Endothelial cell of umbilical vein (primary cell): ENCODE results near the gene LIPG. TPM values are rescaled to one million over a fixed set of nuclear protein-coding genes. Genes with fewer than 3 reads are reported as not detected.

Experiments used
- BruUV-seq: library from RNA; stranded (reverse); fragments of 400-500 nt; replicated peaks from 2 replicates; lab custom pipeline; 2021; lab: Mats Ljungman, UMichigan
- CTCF ChIA-PET: fragments of 300-600, 350-600 bp; sonication (Branson Sonifier 250); formaldehyde crosslinking; loops from one replicate; lab custom pipeline; 2021; ENCODE audit warnings: antibody characterized with exemption, inconsistent platforms; lab: Charles Lee
- POLR2A ChIA-PET: fragments of 300-600, 350-600 bp; sonication (Branson Sonifier 250); formaldehyde crosslinking; loops from one replicate; lab custom pipeline; 2021; ENCODE audit warnings: antibody characterized with exemption, inconsistent platforms; lab: Charles Lee
- DNase-seq: peaks from one replicate; pipeline ENCODE4 v3.0.0-alpha.2; 2011; ENCODE audit warnings: low read depth, low spot score
- FAIRE-seq: peaks from 2 replicates; lab custom pipeline; 2011; peaks lifted over from hg19 to GRCh38; lab: Jason Lieb, UNC
- H2AFZ ChIP-seq: 2 replicates; pipeline ENCODE4 v1.6.0; 2012; ENCODE audit warnings: low read depth, low read length, control low read depth, inconsistent platforms
- H3K27ac ChIP-seq: 2 replicates; pipeline ENCODE4 v1.5.1; 2011; ENCODE audit warnings: low read depth, mild to moderate bottlenecking, control low read depth, low read length, moderate library complexity; ENCODE audit not compliant: insufficient read depth
- H3K27me3 ChIP-seq, 2 experiments: 2 replicates each; pipeline versions ENCODE4 v1.6.0 to v1.6.1; 2011; ENCODE audit warnings: low read length in 2 of 2, mixed read lengths in 1 of 2; ENCODE audit not compliant: control insufficient read depth in 2 of 2, insufficient read depth in 2 of 2
- H3K36me3 ChIP-seq, 2 experiments: 2 replicates in 1 of 2; 3 replicates in 1 of 2; pipeline ENCODE4 v1.5.1; 2011; ENCODE audit warnings: low read length in 2 of 2, mild to moderate bottlenecking in 1 of 2, moderate library complexity in 1 of 2; ENCODE audit not compliant: control insufficient read depth in 2 of 2, insufficient read depth in 2 of 2; ENCODE audit errors: extremely low read depth in 1 of 2
- H3K4me1 ChIP-seq: 3 replicates; pipeline ENCODE4 v1.5.1; 2011; ENCODE audit warnings: mild to moderate bottlenecking, low read length; ENCODE audit not compliant: control insufficient read depth, insufficient read depth; ENCODE audit errors: extremely low read depth
- H3K4me2 ChIP-seq: 2 replicates; pipeline ENCODE4 v1.6.1; 2011; ENCODE audit warnings: low read length, control low read depth, mixed read lengths; ENCODE audit not compliant: insufficient read depth
- H3K4me3 ChIP-seq, 3 experiments: fragments of 200-600 bp in 1 of 3; sonication (generic), shearing (Covaris generic) in 1 of 3; replicated peaks in 1 of 3; 2 replicates each; pipeline ENCODE4 v1.5.1; 2011 to 2016; ENCODE audit warnings: control low read depth in 3 of 3, low read length in 3 of 3, mild to moderate bottlenecking in 2 of 3, inconsistent platforms in 1 of 3, low read depth in 1 of 3, moderate library complexity in 1 of 3; ENCODE audit not compliant: insufficient read depth in 1 of 3
- H3K79me2 ChIP-seq: 2 replicates; pipeline ENCODE4 v1.6.0; 2012; ENCODE audit warnings: low read length, inconsistent platforms; ENCODE audit not compliant: control insufficient read depth, insufficient read depth
- H3K9ac ChIP-seq: replicated peaks from 2 replicates; pipeline ENCODE3; 2011; ENCODE audit warnings: low read length, control low read depth; ENCODE audit not compliant: insufficient read depth; ENCODE audit errors: extremely low read depth
- H3K9me1 ChIP-seq: replicated peaks from 3 replicates; pipeline ENCODE4 v1.6.0; 2011; ENCODE audit warnings: mild to moderate bottlenecking, low read length; ENCODE audit not compliant: control insufficient read depth, insufficient read depth; ENCODE audit errors: extremely low read depth
- H3K9me3 ChIP-seq: replicated peaks from 2 replicates; pipeline ENCODE4 v1.5.1; 2012; ENCODE audit warnings: low read length, inconsistent platforms; ENCODE audit not compliant: control insufficient read depth, insufficient read depth
- H4K20me1 ChIP-seq: replicated peaks from 2 replicates; pipeline ENCODE3; 2011; ENCODE audit warnings: mild to moderate bottlenecking, low read length; ENCODE audit not compliant: control insufficient read depth, insufficient read depth; ENCODE audit errors: extremely low read depth
- EZH2 ChIP-seq: IDR thresholded peaks from 2 replicates; pipeline ENCODE4 v1.6.1; 2012; ENCODE audit warnings: borderline replicate concordance, low read depth, mild to moderate bottlenecking, moderate library complexity, low read length, inconsistent platforms; ENCODE audit not compliant: severe bottlenecking
- FOS ChIP-seq: IDR thresholded peaks from 2 replicates; pipeline ENCODE4 v1.6.1; 2011; ENCODE audit warnings: mild to moderate bottlenecking, low read length, moderate library complexity, borderline replicate concordance; ENCODE audit not compliant: insufficient read depth
- GATA2 ChIP-seq: IDR thresholded peaks from 2 replicates; pipeline ENCODE4 v1.7.0; 2011; ENCODE audit warnings: low read depth, mild to moderate bottlenecking, moderate library complexity, mixed read lengths, low read length; ENCODE audit not compliant: insufficient read length, insufficient read depth
- JUN ChIP-seq: IDR thresholded peaks from 2 replicates; pipeline ENCODE4 v1.6.1; 2011; ENCODE audit warnings: borderline replicate concordance, low read depth; ENCODE audit not compliant: insufficient read length, insufficient read depth
- MYC ChIP-seq: IDR thresholded peaks from one replicate; pipeline ENCODE4 v1.6.1; 2011; ENCODE audit warnings: mild to moderate bottlenecking, low read depth, low read length
- POLR2A ChIP-seq: IDR thresholded peaks from 2 replicates; pipeline ENCODE4 v1.6.1; 2012; ENCODE audit warnings: low read depth, mild to moderate bottlenecking, control low read depth, low read length
- POLR2AphosphoS5 ChIP-seq: IDR thresholded peaks from 2 replicates; pipeline ENCODE4 v1.6.1; 2012; ENCODE audit warnings: low read depth, mild to moderate bottlenecking, control low read depth, low read length, moderate library complexity; ENCODE audit not compliant: insufficient read depth
- dilution Hi-C: fragments of 300-500 bp; cut with MboI; formaldehyde crosslinking; loops from one replicate; pipeline ENCODE4 v1.15.0; 2019; ENCODE audit warnings: low sequenced_read_pairs; ENCODE audit not compliant: extremely low pct_ligation_motif_present
- intact Hi-C: fragments of 100-400 bp; cut with micrococcal nuclease; formaldehyde crosslinking; loops from one replicate; pipeline ENCODE4 v1.10.0; 2022
- polyA plus RNA-seq, 4 experiments: library from polyadenylated mRNA; depleted of rRNA in 3 of 4; stranded (reverse) in 3 of 4; unstranded in 1 of 4; fragments of >200 nt; gene quantifications; 2 replicates each; pipeline versions ENCODE4 v1.2.1 to v1.2.3, GENCODE V29; 2011 to 2012; ENCODE audit warnings: missing spikeins in 1 of 4
- total RNA-seq: library from RNA; stranded (reverse); gene quantifications from 2 replicates; pipeline ENCODE4 v1.2.3, GENCODE V29; 2021
- TF ChIP-seq, protein P1 (sequence below), 2 donors: IDR thresholded peaks; 1 replicate in 1 of 2; 2 replicates in 1 of 2; pipeline ENCODE4 v1.5.1; 2011; ENCODE audit warnings: low read length in 2 of 2, mild to moderate bottlenecking in 2 of 2, moderate library complexity in 2 of 2, control low read depth in 1 of 2, inconsistent platforms in 1 of 2, low read depth in 1 of 2; ENCODE audit not compliant: insufficient read depth in 1 of 2; ENCODE audit errors: extremely low read depth in 1 of 2
- TF ChIP-seq, protein P2 (sequence below): IDR thresholded peaks from 2 replicates; pipeline ENCODE4 v1.6.1; 2011; ENCODE audit not compliant: insufficient read depth, insufficient read length

LIPG gene
- total and polyA plus RNA-seq, 2 donors (not counting 3 experiments of a cell fraction or from before 2014, with no cell fraction given), result 80.6 to 86.3 TPM

DNA sequence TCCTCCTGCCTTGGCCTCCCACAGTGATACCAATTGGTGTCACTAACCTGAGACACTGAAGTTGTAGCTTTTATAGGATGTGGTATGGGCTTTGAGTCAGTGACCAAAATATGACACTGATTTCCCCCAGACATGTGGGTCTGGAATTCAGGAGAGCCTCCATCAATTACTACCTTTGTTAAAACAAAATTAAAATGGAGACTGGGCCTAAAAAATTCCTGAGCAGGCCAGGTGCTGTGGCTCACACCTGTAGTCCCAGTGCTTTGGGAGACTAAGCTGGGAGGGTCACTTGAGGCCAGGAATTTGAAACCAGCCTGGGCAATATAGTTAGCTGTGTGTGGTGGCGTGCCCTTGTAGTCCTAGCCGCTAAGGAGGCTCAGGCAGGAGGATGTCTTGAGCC lies 36.9 kb upstream of the LIPG start:
- CTCF ChIA-PET, result interaction anchor here (0.6 to 5.1 kb wide), 5 partner anchors 10 to 334 kb away, joined by 3 to 28 read pairs (median 9); no protein-coding TSS in a partner anchor
- POLR2A ChIA-PET, result no interaction called here
- dilution Hi-C loops, result loop anchor here (25.0 kb wide), 1 partner anchor 337 kb away; no protein-coding TSS in a partner anchor

More for the DNA sequence above, 36.9 kb upstream of the LIPG start:
- intact Hi-C loops, result no loop called here
- Histone ChIP-seq H3K4me1 (no peaks in the 10 kb centered on the region), H3K9me1 (no peaks in the 10 kb centered on the region), H3K9ac (no peak overlapping the region), H3K27me3 (peaks cover 0 to 3% of the 10 kb centered on the region in 2 experiments), H4K20me1 (no peaks in the 10 kb centered on the region), H3K4me2 (no peak overlapping the region), H3K36me3 (no peaks in the 10 kb centered on the region), H3K9me3 (no peaks in the 10 kb centered on the region), H3K79me2 (no peaks in the 10 kb centered on the region), H3K27ac (no peak overlapping the region), H2AFZ (no peak overlapping the region), H3K4me3 (no peak overlapping the region)
- TF ChIP-seq JUN, result no peak
- no peak for TF ChIP-seq GATA2
- no peak for TF ChIP-seq MYC
- TF ChIP-seq, protein P1, sequence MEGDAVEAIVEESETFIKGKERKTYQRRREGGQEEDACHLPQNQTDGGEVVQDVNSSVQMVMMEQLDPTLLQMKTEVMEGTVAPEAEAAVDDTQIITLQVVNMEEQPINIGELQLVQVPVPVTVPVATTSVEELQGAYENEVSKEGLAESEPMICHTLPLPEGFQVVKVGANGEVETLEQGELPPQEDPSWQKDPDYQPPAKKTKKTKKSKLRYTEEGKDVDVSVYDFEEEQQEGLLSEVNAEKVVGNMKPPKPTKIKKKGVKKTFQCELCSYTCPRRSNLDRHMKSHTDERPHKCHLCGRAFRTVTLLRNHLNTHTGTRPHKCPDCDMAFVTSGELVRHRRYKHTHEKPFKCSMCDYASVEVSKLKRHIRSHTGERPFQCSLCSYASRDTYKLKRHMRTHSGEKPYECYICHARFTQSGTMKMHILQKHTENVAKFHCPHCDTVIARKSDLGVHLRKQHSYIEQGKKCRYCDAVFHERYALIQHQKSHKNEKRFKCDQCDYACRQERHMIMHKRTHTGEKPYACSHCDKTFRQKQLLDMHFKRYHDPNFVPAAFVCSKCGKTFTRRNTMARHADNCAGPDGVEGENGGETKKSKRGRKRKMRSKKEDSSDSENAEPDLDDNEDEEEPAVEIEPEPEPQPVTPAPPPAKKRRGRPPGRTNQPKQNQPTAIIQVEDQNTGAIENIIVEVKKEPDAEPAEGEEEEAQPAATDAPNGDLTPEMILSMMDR (IDR thresholded peaks at IDR 0.05; ENCODE audit: extremely low read depth in 1 of 2, insufficient read depth in 1 of 2, low read depth in 1 of 2, low read length in 2 of 2), result no peak
- no peak for TF ChIP-seq EZH2
- TF ChIP-seq POLR2A, result no peak
- TF ChIP-seq POLR2AphosphoS5, result no peak
- TF ChIP-seq FOS, result no peak
- TF ChIP-seq, protein P2, sequence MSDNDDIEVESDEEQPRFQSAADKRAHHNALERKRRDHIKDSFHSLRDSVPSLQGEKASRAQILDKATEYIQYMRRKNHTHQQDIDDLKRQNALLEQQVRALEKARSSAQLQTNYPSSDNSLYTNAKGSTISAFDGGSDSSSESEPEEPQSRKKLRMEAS, result no peak
- DNase-seq, result no peak
- BruUV-seq, result no TSS peak
- no peak for FAIRE-seq
